H1 (cell line): ENCODE results near the gene KRT34. TPM values are rescaled to one million over a fixed set of nuclear protein-coding genes. Genes with fewer than 3 reads are reported as not detected.

Experiments
- CTCF ChIA-PET: fragments of 300-600 bp; sonication (Branson Sonifier 250); formaldehyde crosslinking; loops from one replicate; lab custom pipeline; 2021; ENCODE audit not compliant: partially characterized antibody; lab: Charles Lee
- POLR2A ChIA-PET: fragments of 300-600 bp; sonication (Branson Sonifier 250); formaldehyde crosslinking; loops from one replicate; lab custom pipeline; 2021; ENCODE audit warnings: inconsistent platforms; ENCODE audit not compliant: partially characterized antibody; lab: Charles Lee
- DNase-seq, 2 experiments: peaks; one replicate each; pipeline versions ENCODE4 v3.0.0 to v3.0.0-alpha.2; 2010 to 2022; ENCODE audit warnings: low spot score in 2 of 2, low read depth in 1 of 2, mixed read lengths in 1 of 2
- FAIRE-seq: peaks from 2 replicates; lab custom pipeline; 2011; peaks lifted over from hg19 to GRCh38; lab: Jason Lieb, UNC
- H2AFZ ChIP-seq: 2 replicates; pipeline ENCODE4 v1.8.1; 2012; ENCODE audit warnings: low read length, inconsistent platforms
- H2AK5ac ChIP-seq: 2 replicates; pipeline ENCODE4 v1.6.1; 2013; ENCODE audit warnings: low read depth, low read length
- H2BK120ac ChIP-seq: replicated peaks from 2 replicates; pipeline ENCODE3; 2013; ENCODE audit warnings: low read depth, low read length, inconsistent platforms
- H2BK12ac ChIP-seq: 2 replicates; pipeline ENCODE4 v1.6.1; 2013; ENCODE audit warnings: low read depth, low read length
- H2BK15ac ChIP-seq: 2 replicates; pipeline ENCODE4 v1.6.1; 2013; ENCODE audit warnings: low read length
- H2BK20ac ChIP-seq: 2 replicates; pipeline ENCODE4 v1.6.1; 2013; ENCODE audit warnings: low read length
- H2BK5ac ChIP-seq: 2 replicates; pipeline ENCODE4 v1.6.1; 2013; ENCODE audit warnings: low read depth, low read length
- H3K14ac ChIP-seq: 2 replicates; pipeline ENCODE4 v1.6.1; 2013; ENCODE audit warnings: inconsistent platforms; ENCODE audit not compliant: insufficient read length
- H3K18ac ChIP-seq: 2 replicates; pipeline ENCODE4 v1.6.1; 2013; ENCODE audit warnings: low read length; ENCODE audit errors: extremely low read depth
- H3K23ac ChIP-seq: 2 replicates; pipeline ENCODE4 v1.6.1; 2013; ENCODE audit warnings: inconsistent platforms; ENCODE audit not compliant: insufficient read length
- H3K23me2 ChIP-seq: 2 replicates; pipeline ENCODE4 v1.6.1; 2013; ENCODE audit warnings: low read depth, low read length
- H3K27ac ChIP-seq: 2 replicates; pipeline ENCODE4 v1.6.1; 2011; ENCODE audit warnings: low read depth, low read length, inconsistent platforms
- H3K27me3 ChIP-seq, 4 experiments: replicated peaks in 1 of 4; 1 replicate in 1 of 4; 2 replicates in 3 of 4; pipeline versions ENCODE4 v1.6.1 to v1.8.1; 2011 to 2013; ENCODE audit warnings: low read length in 3 of 4, mild to moderate bottlenecking in 3 of 4, inconsistent platforms in 2 of 4, mixed read lengths in 2 of 4, moderate library complexity in 1 of 4; ENCODE audit not compliant: control insufficient read depth in 3 of 4, insufficient read depth in 3 of 4; ENCODE audit errors: extremely low read depth in 1 of 4
- H3K36me3 ChIP-seq, 4 experiments: 2 replicates each; pipeline versions ENCODE4 v1.6.1 to v1.8.1; 2011 to 2013; ENCODE audit warnings: mild to moderate bottlenecking in 4 of 4, low read length in 3 of 4, moderate library complexity in 2 of 4, control low read depth in 1 of 4, inconsistent platforms in 1 of 4; ENCODE audit not compliant: insufficient read depth in 4 of 4, control insufficient read depth in 2 of 4
- H3K4ac ChIP-seq: replicated peaks from 2 replicates; pipeline ENCODE3; 2013; ENCODE audit warnings: low read length, low read depth, mixed read lengths, inconsistent platforms; ENCODE audit not compliant: insufficient read length
- H3K4me1 ChIP-seq, 4 experiments: replicated peaks in 1 of 4; 1 replicate in 1 of 4; 2 replicates in 3 of 4; pipeline versions ENCODE4 v1.6.1 to v1.8.1; 2011 to 2013; ENCODE audit warnings: low read length in 3 of 4, inconsistent platforms in 2 of 4, mixed read lengths in 1 of 4; ENCODE audit not compliant: insufficient read depth in 4 of 4, control insufficient read depth in 3 of 4
- H3K4me2 ChIP-seq, 2 experiments: 2 replicates each; pipeline versions ENCODE4 v1.6.1 to v1.8.1; 2011 to 2013; ENCODE audit warnings: low read depth in 2 of 2, low read length in 2 of 2, control low read depth in 1 of 2, inconsistent platforms in 1 of 2, mild to moderate bottlenecking in 1 of 2; ENCODE audit not compliant: insufficient read depth in 1 of 2
- H3K4me3 ChIP-seq, 4 experiments: fragments of 200-600, 300-600 bp in 1 of 4; sonication (generic), shearing (Covaris generic), sonication (Bioruptor Twin) in 1 of 4; 2 replicates each; pipeline versions ENCODE4 v1.5.1 to v1.8.1; 2011 to 2016; ENCODE audit warnings: low read length in 4 of 4, low read depth in 3 of 4, control low read depth in 2 of 4, inconsistent platforms in 2 of 4, mild to moderate bottlenecking in 2 of 4, mixed read lengths in 1 of 4, moderate library complexity in 1 of 4; ENCODE audit not compliant: insufficient read depth in 2 of 4; ENCODE audit errors: extremely low read depth in 1 of 4
- H3K56ac ChIP-seq: replicated peaks from 2 replicates; pipeline ENCODE3; 2013; ENCODE audit warnings: low read depth, mild to moderate bottlenecking, mixed read lengths, low read length, inconsistent platforms; ENCODE audit not compliant: insufficient read length
- H3K79me1 ChIP-seq: 2 replicates; pipeline ENCODE4 v1.6.1; 2013; ENCODE audit warnings: low read depth, low read length, control low read depth
- H3K79me2 ChIP-seq, 2 experiments: 2 replicates each; pipeline versions ENCODE4 v1.6.1 to v1.8.1; 2012 to 2013; ENCODE audit warnings: low read length in 2 of 2, mild to moderate bottlenecking in 2 of 2, inconsistent platforms in 1 of 2; ENCODE audit not compliant: insufficient read depth in 2 of 2, control insufficient read depth in 1 of 2
- H3K9ac ChIP-seq, 4 experiments: replicated peaks in 1 of 4; 1 replicate in 1 of 4; 2 replicates in 3 of 4; pipeline versions ENCODE4 v1.6.1 to v1.8.1; 2011 to 2013; ENCODE audit warnings: low read depth in 3 of 4, low read length in 3 of 4, control low read depth in 2 of 4, mild to moderate bottlenecking in 2 of 4, moderate library complexity in 2 of 4, inconsistent platforms in 1 of 4; ENCODE audit errors: extremely low read depth in 1 of 4
- H3K9me3 ChIP-seq, 2 experiments: 2 replicates each; pipeline versions ENCODE4 v1.6.1 to v1.8.1; 2012 to 2013; ENCODE audit warnings: mild to moderate bottlenecking in 2 of 2, moderate library complexity in 2 of 2, control low read depth in 1 of 2, inconsistent platforms in 1 of 2, low read depth in 1 of 2, low read length in 1 of 2, mixed read lengths in 1 of 2; ENCODE audit not compliant: insufficient read depth in 2 of 2
- H4K20me1 ChIP-seq, 2 experiments: replicated peaks in 1 of 2; 2 replicates each; pipeline versions ENCODE3 to v1.8.1; 2011 to 2013; ENCODE audit warnings: inconsistent platforms in 2 of 2, low read length in 2 of 2, mild to moderate bottlenecking in 1 of 2; ENCODE audit not compliant: insufficient read depth in 2 of 2, control insufficient read depth in 1 of 2
- H4K5ac ChIP-seq: 2 replicates; pipeline ENCODE4 v1.6.1; 2013; ENCODE audit warnings: low read length, low read depth, mixed read lengths, inconsistent platforms; ENCODE audit not compliant: insufficient read length
- H4K8ac ChIP-seq: 2 replicates; pipeline ENCODE4 v1.8.0; 2013; ENCODE audit warnings: mild to moderate bottlenecking, moderate library complexity, low read length, inconsistent platforms; ENCODE audit not compliant: insufficient read depth; ENCODE audit errors: extremely low read depth
- H4K91ac ChIP-seq: replicated peaks from 2 replicates; pipeline ENCODE3; 2013; ENCODE audit warnings: low read length, mixed read lengths, inconsistent platforms; ENCODE audit not compliant: insufficient read length
- WGBS, 2 experiments: shearing (Covaris generic) in 1 of 2; methylation state at CpG; one replicate each; pipeline versions ENCODE4 v1.1.6 to v1.1.7; 2013 to 2015; ENCODE audit warnings: low lambda C conversion rate in 2 of 2, mixed read lengths in 2 of 2, inconsistent platforms in 1 of 2, low coverage in 1 of 2, missing lambda C conversion rate in 1 of 2; ENCODE audit not compliant: insufficient replicate concordance in 2 of 2, insufficient coverage in 1 of 2, insufficient read length in 1 of 2; ENCODE audit errors: extremely low coverage in 1 of 2, missing lambda C conversion rate in 1 of 2; 5-methylcytosine and 5-hydroxymethylcytosine counted together
- polyA plus RNA-seq, 7 experiments: library from polyadenylated mRNA; depleted of rRNA in 3 of 7; stranded (reverse) in 5 of 7; unstranded in 2 of 7; fragments of >200 nt in 5 of 7; fragments of 200-250 nt in 2 of 7; gene quantifications; 1 replicate in 5 of 7; 2 replicates in 1 of 7; 4 replicates in 1 of 7; pipeline versions ENCODE4 v1.2.1 to v1.2.3, GENCODE V29; 2011 to 2013; ENCODE audit warnings: missing spikeins in 2 of 7, mixed read lengths in 2 of 7
- total RNA-seq: library from RNA; stranded (reverse); fragmentation: NEBNext Ultra II Directional; extraction: Animal tissue kit (Norgen Biotek cat#: 25700); gene quantifications from 2 replicates; pipeline ENCODE4 v1.2.1, GENCODE V29; 2021
- TF ChIP-seq, protein P1 (sequence below): IDR thresholded peaks from 2 replicates; pipeline ENCODE4 v1.6.1; 2011; ENCODE audit warnings: low read length, improper control_type of control experiment

Gene KRT34
- total and polyA plus RNA-seq, 2 of the 8 experiments (the other 6 are each of a cell fraction or from before 2014, with no cell fraction given), result not detected

DNA sequence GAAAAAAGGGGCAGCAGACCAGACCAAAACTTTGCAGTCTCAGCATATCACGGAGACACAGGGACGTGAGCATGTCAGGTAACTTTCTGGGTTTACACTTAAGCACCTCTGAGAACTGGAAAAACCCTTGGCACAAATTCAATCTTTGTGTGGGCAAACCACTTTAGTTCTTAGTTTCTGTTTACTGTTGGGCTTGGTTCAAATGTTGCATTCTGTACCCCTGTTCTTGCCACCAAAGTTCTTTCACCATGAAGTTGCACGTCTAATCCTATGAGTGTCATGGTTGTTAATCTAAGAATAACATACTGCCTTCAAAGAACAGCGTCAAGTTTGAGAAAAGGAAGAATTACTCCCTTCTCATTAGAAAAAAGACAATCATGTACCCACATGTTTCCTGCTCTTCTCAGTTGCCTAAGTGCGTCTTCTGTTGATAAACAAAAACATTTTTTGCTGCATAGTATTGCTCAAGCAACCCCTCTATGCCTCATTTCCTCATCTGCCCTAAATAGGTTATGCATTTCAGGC, 43.1 kb downstream of the KRT34 start:
- ChIA-PET POLR2A (no interaction called here), CTCF (interaction anchor here (1.0 to 1.5 kb wide), 5 partner anchors 9 to 210 kb away, joined by 3 to 6 read pairs (median 3); no protein-coding TSS in a partner anchor)
- Histone ChIP-seq H3K79me2 (no peaks in the 10 kb centered on the region), H3K23me2 (no peaks in the 10 kb centered on the region), H3K9ac (no peak overlapping the region), H2BK20ac (no peak overlapping the region), H3K14ac (no peak overlapping the region), H4K91ac (no peak overlapping the region), H3K4me2 (no peak overlapping the region), H2BK120ac (no peak overlapping the region), H3K36me3 (no peaks in the 10 kb centered on the region), H2AK5ac (no peak overlapping the region), H3K9me3 (peaks cover 0 to 10% of the 10 kb centered on the region in 2 experiments; a peak in 2 of 4 replicates), H3K4me3 (no peak overlapping the region), H3K56ac (no peak overlapping the region), H3K79me1 (no peaks in the 10 kb centered on the region), H4K5ac (no peak overlapping the region), H2BK5ac (no peak overlapping the region), H2AFZ (no peak overlapping the region), H3K23ac (no peak overlapping the region), H4K8ac (no peak overlapping the region), H3K4ac (no peak overlapping the region), H3K18ac (no peak overlapping the region), H2BK12ac (no peak overlapping the region), H4K20me1 (no peaks in the 10 kb centered on the region), H3K27ac (no peak overlapping the region), H3K4me1 (no peaks in the 10 kb centered on the region), H3K27me3 (no peaks in the 10 kb centered on the region), H2BK15ac (no peak overlapping the region)
- DNase-seq, result peak in 1 of 2 experiments; percentile 3
- 97% methylated on average over 5 of the region's 5 CpGs; no CpG with 5 or more reads in 1 of the 2 experiments for WGBS, 2 experiments
- TF ChIP-seq, protein P1, sequence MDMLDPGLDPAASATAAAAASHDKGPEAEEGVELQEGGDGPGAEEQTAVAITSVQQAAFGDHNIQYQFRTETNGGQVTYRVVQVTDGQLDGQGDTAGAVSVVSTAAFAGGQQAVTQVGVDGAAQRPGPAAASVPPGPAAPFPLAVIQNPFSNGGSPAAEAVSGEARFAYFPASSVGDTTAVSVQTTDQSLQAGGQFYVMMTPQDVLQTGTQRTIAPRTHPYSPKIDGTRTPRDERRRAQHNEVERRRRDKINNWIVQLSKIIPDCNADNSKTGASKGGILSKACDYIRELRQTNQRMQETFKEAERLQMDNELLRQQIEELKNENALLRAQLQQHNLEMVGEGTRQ, result no peak
- FAIRE-seq, result no peak
